GM12878 (cell line): ENCODE data around the gene CELF2. TPM values are rescaled to one million over a fixed set of nuclear protein-coding genes. Genes with fewer than 3 reads are reported as not detected.

Experiments
- BCL11A ChIP-seq: IDR thresholded peaks from 2 replicates; pipeline ENCODE4 v1.6.1; 2011; ENCODE audit warnings: low read depth, low read length
- BHLHE40 ChIP-seq, 2 experiments: fragments of 450-650 bp in 1 of 2; IDR thresholded peaks; 2 replicates each; pipeline ENCODE4 v1.6.1; 2011 to 2017; ENCODE audit warnings: low read depth in 2 of 2, borderline replicate concordance in 1 of 2, improper control_type of control experiment in 1 of 2, low read length in 1 of 2, mild to moderate bottlenecking in 1 of 2
- BMI1 ChIP-seq: fragments of 450-650 bp; IDR thresholded peaks from 2 replicates; pipeline ENCODE4 v1.6.1; 2016; ENCODE audit warnings: mild to moderate bottlenecking, moderate library complexity, borderline replicate concordance
- CBX3 ChIP-seq: fragments of 200-600 bp; sonication (generic); IDR thresholded peaks from 2 replicates; pipeline ENCODE4 v1.6.1; 2016; ENCODE audit warnings: low read depth, borderline replicate concordance
- CBX5 ChIP-seq: sonication (generic); IDR thresholded peaks from 2 replicates; pipeline ENCODE4 v1.6.1; 2016; ENCODE audit warnings: low read depth, moderate library complexity, mild to moderate bottlenecking, inconsistent platforms
- ESRRA ChIP-seq: IDR thresholded peaks from 2 replicates; pipeline ENCODE4 v1.6.1; 2012; ENCODE audit warnings: mild to moderate bottlenecking, low read length, improper control_type of control experiment
- ETV6 ChIP-seq, 2 experiments: fragments of 450-650 bp in 1 of 2; IDR thresholded peaks in 1 of 2; conservative IDR thresholded peaks in 1 of 2; 2 replicates each; pipeline ENCODE4 v1.6.1; 2014; ENCODE audit warnings: antibody characterized with exemption in 1 of 2, borderline replicate concordance in 1 of 2, low read depth in 1 of 2, mild to moderate bottlenecking in 1 of 2, moderate library complexity in 1 of 2
- PAX8 ChIP-seq: fragments of 450-650 bp; IDR thresholded peaks from 2 replicates; pipeline ENCODE4 v1.6.1; 2017; ENCODE audit warnings: mild to moderate bottlenecking, moderate library complexity
- POLR2A ChIP-seq: IDR thresholded peaks from 2 replicates; pipeline ENCODE4 v1.6.1; 2011; ENCODE audit warnings: low read depth, mild to moderate bottlenecking, low read length
- POLR2AphosphoS2 ChIP-seq: IDR thresholded peaks from 2 replicates; pipeline ENCODE4 v1.6.1; 2011; ENCODE audit warnings: low read depth, mild to moderate bottlenecking, low read length, improper control_type of control experiment, moderate library complexity
- RAD51 ChIP-seq: fragments of 450-650 bp; IDR thresholded peaks from 2 replicates; pipeline ENCODE4 v1.6.1; 2016; ENCODE audit warnings: moderate library complexity, mild to moderate bottlenecking, inconsistent platforms
- SREBF1 ChIP-seq: IDR thresholded peaks from 2 replicates; pipeline ENCODE4 v1.6.1; 2012; ENCODE audit warnings: mild to moderate bottlenecking, low read length
- SRF ChIP-seq, 2 experiments: IDR thresholded peaks; 2 replicates each; pipeline ENCODE4 v1.6.1; 2011; ENCODE audit warnings: low read depth in 2 of 2, low read length in 2 of 2, mild to moderate bottlenecking in 1 of 2, moderate library complexity in 1 of 2
- SUZ12 ChIP-seq: fragments of 200-600 bp; sonication (generic); IDR thresholded peaks from one replicate; pipeline ENCODE4 v1.6.1; 2018; ENCODE audit warnings: antibody characterized with exemption, mild to moderate bottlenecking; ENCODE audit not compliant: unreplicated experiment
- TARDBP ChIP-seq: IDR thresholded peaks from 2 replicates; pipeline ENCODE4 v1.6.1; 2016; ENCODE audit warnings: borderline replicate concordance
- TCF3 ChIP-seq: IDR thresholded peaks from 2 replicates; pipeline ENCODE4 v1.6.1; 2012; ENCODE audit warnings: low read depth, mild to moderate bottlenecking, low read length, borderline replicate concordance; ENCODE audit not compliant: insufficient read depth
- ZNF217 ChIP-seq: fragments of 450-650 bp; IDR thresholded peaks from 2 replicates; pipeline ENCODE4 v1.6.1; 2017; ENCODE audit warnings: antibody characterized with exemption, mild to moderate bottlenecking
- ZNF24 ChIP-seq: fragments of 450-650 bp; IDR thresholded peaks from 2 replicates; pipeline ENCODE4 v1.6.1; 2017; ENCODE audit warnings: antibody characterized with exemption, mild to moderate bottlenecking
- ZSCAN29 ChIP-seq: fragments of 450-650 bp; IDR thresholded peaks from 2 replicates; pipeline ENCODE4 v1.6.1; 2017; ENCODE audit warnings: mild to moderate bottlenecking, moderate library complexity
- ZZZ3 ChIP-seq: IDR thresholded peaks from 2 replicates; pipeline ENCODE4 v1.6.1; 2011; ENCODE audit warnings: low read depth; ENCODE audit not compliant: control insufficient read depth, insufficient read length
- polyA plus RNA-seq, 11 experiments: library from polyadenylated mRNA; depleted of rRNA in 4 of 11; unstranded in 6 of 11; stranded (reverse) in 5 of 11; fragments of >200 nt; fragmentation: Nextera tagmentation in 4 of 11; fragmentation: Illumina TruSeq in 1 of 11; extraction: Ambion mirVana in 4 of 11; extraction: Trizol in 1 of 11; gene quantifications; 1 replicate in 1 of 11; 2 replicates in 10 of 11; pipeline versions ENCODE4 v1.2.1 to v1.2.3, GENCODE V29; 2011 to 2016; ENCODE audit warnings: inconsistent platforms in 2 of 11, missing spikeins in 2 of 11, low read depth in 1 of 11
- total RNA-seq, 4 experiments: library from RNA; depleted of rRNA in 3 of 4; stranded (reverse); fragments of >200 nt in 3 of 4; fragmentation: Illumina TruSeq in 1 of 4; extraction: Trizol in 1 of 4; gene quantifications; 2 replicates each; pipeline versions ENCODE4 v1.2.1 to v1.2.3, GENCODE V29; 2013 to 2021
- TF ChIP-seq, protein P1 (sequence below): fragments of 450-650 bp; IDR thresholded peaks from 2 replicates; pipeline ENCODE4 v1.6.1; 2016; ENCODE audit warnings: mild to moderate bottlenecking
- TF ChIP-seq, protein P2 (sequence below): fragments of 150-350 bp; IDR thresholded peaks from 2 replicates; pipeline ENCODE4 v1.6.1; 2016; ENCODE audit warnings: low read depth, low read length
- TF ChIP-seq, protein P3 (sequence below): IDR thresholded peaks from 2 replicates; pipeline ENCODE4 v1.6.1; 2012; ENCODE audit warnings: low read length, inconsistent platforms

The CELF2 gene
- total and polyA plus RNA-seq, 10 of the 15 experiments (the other 5 are each of a cell fraction or from before 2014, with no cell fraction given), result 20.8 to 129 (median 86.3) TPM

DNA sequence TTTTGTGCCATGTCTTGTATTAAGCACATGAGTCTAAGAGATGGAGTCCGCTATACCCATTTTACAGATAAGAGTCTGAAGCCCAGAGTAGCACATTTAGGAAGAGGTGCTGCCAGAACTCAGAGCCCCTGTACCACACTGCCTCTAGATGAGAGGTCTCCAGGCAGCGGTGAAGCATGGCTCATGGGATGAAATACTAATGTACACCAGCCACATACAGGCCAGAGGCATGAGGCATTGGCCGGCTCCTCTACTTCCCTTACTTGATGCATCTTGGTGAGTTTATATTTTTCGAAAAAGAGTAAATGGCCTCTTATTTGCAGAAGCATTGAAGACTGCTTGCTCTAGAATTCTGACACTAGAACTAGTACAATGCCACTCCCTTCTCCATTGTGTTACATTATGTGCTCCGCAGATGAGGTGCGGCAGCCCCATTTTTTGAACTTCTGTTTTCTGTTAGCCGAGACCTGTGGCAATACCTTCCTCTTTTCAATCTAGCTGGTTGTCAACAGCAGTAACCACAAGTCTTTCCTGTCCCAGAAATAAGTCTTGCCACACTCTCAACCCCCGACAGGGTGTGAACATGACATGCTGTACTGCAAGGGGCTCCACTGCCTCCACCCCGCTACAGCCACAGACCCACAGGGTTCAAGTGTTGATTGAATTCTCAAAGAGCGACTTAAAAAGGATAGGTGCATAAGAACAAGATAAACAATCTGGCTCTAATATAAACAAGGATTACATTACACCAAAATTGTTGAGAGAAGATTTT lies 145.3 kb downstream of the CELF2 start (continued):
- TF ChIP-seq, protein P1, sequence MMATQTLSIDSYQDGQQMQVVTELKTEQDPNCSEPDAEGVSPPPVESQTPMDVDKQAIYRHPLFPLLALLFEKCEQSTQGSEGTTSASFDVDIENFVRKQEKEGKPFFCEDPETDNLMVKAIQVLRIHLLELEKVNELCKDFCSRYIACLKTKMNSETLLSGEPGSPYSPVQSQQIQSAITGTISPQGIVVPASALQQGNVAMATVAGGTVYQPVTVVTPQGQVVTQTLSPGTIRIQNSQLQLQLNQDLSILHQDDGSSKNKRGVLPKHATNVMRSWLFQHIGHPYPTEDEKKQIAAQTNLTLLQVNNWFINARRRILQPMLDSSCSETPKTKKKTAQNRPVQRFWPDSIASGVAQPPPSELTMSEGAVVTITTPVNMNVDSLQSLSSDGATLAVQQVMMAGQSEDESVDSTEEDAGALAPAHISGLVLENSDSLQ, result peak; percentile 70
- TF ChIP-seq POLR2A (peak; percentile 70), RAD51 (no peak; the same call in 1 of the 2 replicates), CBX5 (no peak), TCF3 (0 out of 2 replicates have a peak, but pooled peaks have one; percentile 19), ZZZ3 (no peak), ESRRA (no peak), SUZ12 (no peak), TARDBP (no peak), SRF (IDR thresholded peaks at IDR 0.05; ENCODE audit: low read depth in 2 of 2, low read length in 2 of 2) (no peak), CBX3 (no peak), ZNF217 (no peak; the same call in none of the 2 replicates), PAX8 (no peak), ETV6 (conservative IDR thresholded peaks at IDR 0.05 in 1 of 2, IDR thresholded peaks at IDR 0.05 in 1 of 2; ENCODE audit: borderline replicate concordance in 1 of 2, low read depth in 1 of 2) (peak in 1 of 2 experiments; percentile 67; a peak in 1 of 4 replicates), ZNF24 (peak; percentile 45), ZSCAN29 (no peak), BMI1 (0 out of 2 replicates have a peak, but pooled peaks have one; percentile 40), SREBF1 (no peak), BHLHE40 (IDR thresholded peaks at IDR 0.05; ENCODE audit: borderline replicate concordance in 1 of 2, low read depth in 2 of 2, low read length in 1 of 2) (peak; percentile 72 to 74), POLR2AphosphoS2 (no peak), BCL11A (peak; percentile 82)
- TF ChIP-seq, protein P2, sequence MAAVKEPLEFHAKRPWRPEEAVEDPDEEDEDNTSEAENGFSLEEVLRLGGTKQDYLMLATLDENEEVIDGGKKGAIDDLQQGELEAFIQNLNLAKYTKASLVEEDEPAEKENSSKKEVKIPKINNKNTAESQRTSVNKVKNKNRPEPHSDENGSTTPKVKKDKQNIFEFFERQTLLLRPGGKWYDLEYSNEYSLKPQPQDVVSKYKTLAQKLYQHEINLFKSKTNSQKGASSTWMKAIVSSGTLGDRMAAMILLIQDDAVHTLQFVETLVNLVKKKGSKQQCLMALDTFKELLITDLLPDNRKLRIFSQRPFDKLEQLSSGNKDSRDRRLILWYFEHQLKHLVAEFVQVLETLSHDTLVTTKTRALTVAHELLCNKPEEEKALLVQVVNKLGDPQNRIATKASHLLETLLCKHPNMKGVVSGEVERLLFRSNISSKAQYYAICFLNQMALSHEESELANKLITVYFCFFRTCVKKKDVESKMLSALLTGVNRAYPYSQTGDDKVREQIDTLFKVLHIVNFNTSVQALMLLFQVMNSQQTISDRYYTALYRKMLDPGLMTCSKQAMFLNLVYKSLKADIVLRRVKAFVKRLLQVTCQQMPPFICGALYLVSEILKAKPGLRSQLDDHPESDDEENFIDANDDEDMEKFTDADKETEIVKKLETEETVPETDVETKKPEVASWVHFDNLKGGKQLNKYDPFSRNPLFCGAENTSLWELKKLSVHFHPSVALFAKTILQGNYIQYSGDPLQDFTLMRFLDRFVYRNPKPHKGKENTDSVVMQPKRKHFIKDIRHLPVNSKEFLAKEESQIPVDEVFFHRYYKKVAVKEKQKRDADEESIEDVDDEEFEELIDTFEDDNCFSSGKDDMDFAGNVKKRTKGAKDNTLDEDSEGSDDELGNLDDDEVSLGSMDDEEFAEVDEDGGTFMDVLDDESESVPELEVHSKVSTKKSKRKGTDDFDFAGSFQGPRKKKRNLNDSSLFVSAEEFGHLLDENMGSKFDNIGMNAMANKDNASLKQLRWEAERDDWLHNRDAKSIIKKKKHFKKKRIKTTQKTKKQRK, result no peak
- TF ChIP-seq, protein P3, sequence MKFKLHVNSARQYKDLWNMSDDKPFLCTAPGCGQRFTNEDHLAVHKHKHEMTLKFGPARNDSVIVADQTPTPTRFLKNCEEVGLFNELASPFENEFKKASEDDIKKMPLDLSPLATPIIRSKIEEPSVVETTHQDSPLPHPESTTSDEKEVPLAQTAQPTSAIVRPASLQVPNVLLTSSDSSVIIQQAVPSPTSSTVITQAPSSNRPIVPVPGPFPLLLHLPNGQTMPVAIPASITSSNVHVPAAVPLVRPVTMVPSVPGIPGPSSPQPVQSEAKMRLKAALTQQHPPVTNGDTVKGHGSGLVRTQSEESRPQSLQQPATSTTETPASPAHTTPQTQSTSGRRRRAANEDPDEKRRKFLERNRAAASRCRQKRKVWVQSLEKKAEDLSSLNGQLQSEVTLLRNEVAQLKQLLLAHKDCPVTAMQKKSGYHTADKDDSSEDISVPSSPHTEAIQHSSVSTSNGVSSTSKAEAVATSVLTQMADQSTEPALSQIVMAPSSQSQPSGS, result no peak
